Endodermal cell (in vitro differentiated cells): Measurements from ENCODE around the gene NOS3. TPM values are rescaled to one million over a fixed set of nuclear protein-coding genes. Genes with fewer than 3 reads are reported as not detected.

Experiments
- DNase-seq: peaks from one replicate; pipeline ENCODE4 v3.0.0-alpha.2; 2017
- H3K27ac ChIP-seq: 2 replicates; pipeline ENCODE4 v1.5.1; 2013; ENCODE audit warnings: mild to moderate bottlenecking, low read depth, low read length, moderate library complexity
- H3K27me3 ChIP-seq: 2 replicates; pipeline ENCODE4 v1.6.1; 2013; ENCODE audit warnings: mild to moderate bottlenecking, low read length, moderate library complexity; ENCODE audit not compliant: insufficient read depth, control insufficient read depth, poor library complexity, severe bottlenecking
- H3K36me3 ChIP-seq: 2 replicates; pipeline ENCODE4 v1.7.0; 2013; ENCODE audit warnings: mild to moderate bottlenecking, low read length, moderate library complexity; ENCODE audit not compliant: control insufficient read depth, insufficient read depth
- H3K4me1 ChIP-seq: one replicate; pipeline ENCODE4 v1.7.0; 2013; ENCODE audit warnings: low read length; ENCODE audit not compliant: control insufficient read depth, insufficient read depth
- H3K4me3 ChIP-seq: 2 replicates; pipeline ENCODE4 v1.5.1; 2013; ENCODE audit warnings: mild to moderate bottlenecking, low read length, moderate library complexity
- H3K9ac ChIP-seq: 2 replicates; pipeline ENCODE4 v1.6.1; 2013; ENCODE audit warnings: mild to moderate bottlenecking, low read length, moderate library complexity; ENCODE audit not compliant: poor library complexity, severe bottlenecking; ENCODE audit errors: extremely low read depth
- H3K9me3 ChIP-seq: 2 replicates; pipeline ENCODE4 v1.6.1; 2013; ENCODE audit warnings: mild to moderate bottlenecking, low read length, moderate library complexity; ENCODE audit not compliant: control insufficient read depth
- H3K27ac Mint-ChIP-seq: 2 replicates; pipeline ENCODE4 v1.8.0; 2020; ENCODE audit warnings: mixed read lengths
- H3K27me3 Mint-ChIP-seq: 2 replicates; pipeline ENCODE4 v1.8.0; 2021; ENCODE audit warnings: mild to moderate bottlenecking, mixed read lengths; ENCODE audit not compliant: insufficient read depth
- H3K36me3 Mint-ChIP-seq: 2 replicates; pipeline ENCODE4 v1.8.0; 2020; ENCODE audit warnings: low read depth, mixed read lengths
- H3K4me1 Mint-ChIP-seq: 2 replicates; pipeline ENCODE4 v1.8.0; 2020; ENCODE audit warnings: mixed read lengths
- H3K4me3 Mint-ChIP-seq: 2 replicates; pipeline ENCODE4 v1.8.0; 2020; ENCODE audit warnings: mild to moderate bottlenecking, moderate library complexity, mixed read lengths
- H3K9me3 Mint-ChIP-seq: 2 replicates; pipeline ENCODE4 v1.8.0; 2020; ENCODE audit warnings: mild to moderate bottlenecking, mixed read lengths
- WGBS, 2 experiments: methylation state at CpG; one replicate each; pipeline versions ENCODE4 v1.1.5 to v1.1.7; 2013; ENCODE audit warnings: missing lambda C conversion rate in 2 of 2, mixed read lengths in 1 of 2; ENCODE audit not compliant: insufficient coverage in 1 of 2, insufficient read length in 1 of 2; 5-methylcytosine and 5-hydroxymethylcytosine counted together
- total RNA-seq, 2 donors: library from RNA; stranded (reverse); fragmentation: NEBNext Ultra II Directional in 1 of 2; extraction: Animal tissue kit (Norgen Biotek cat#: 25700) in 1 of 2; gene quantifications; 2 replicates in 1 of 2; 3 replicates in 1 of 2; pipeline ENCODE4 v1.2.1, GENCODE V29; 2021
- TF ChIP-seq, protein P1 (sequence below): fragments of 200-600 bp; sonication (generic); conservative IDR thresholded peaks from 2 replicates; pipeline ENCODE4 v1.5.0; 2021; ENCODE audit warnings: antibody characterized with exemption, mild to moderate bottlenecking

Gene NOS3
- total RNA-seq, 2 donors from 2014 or later: 2.3 to 9.1 TPM

DNA sequence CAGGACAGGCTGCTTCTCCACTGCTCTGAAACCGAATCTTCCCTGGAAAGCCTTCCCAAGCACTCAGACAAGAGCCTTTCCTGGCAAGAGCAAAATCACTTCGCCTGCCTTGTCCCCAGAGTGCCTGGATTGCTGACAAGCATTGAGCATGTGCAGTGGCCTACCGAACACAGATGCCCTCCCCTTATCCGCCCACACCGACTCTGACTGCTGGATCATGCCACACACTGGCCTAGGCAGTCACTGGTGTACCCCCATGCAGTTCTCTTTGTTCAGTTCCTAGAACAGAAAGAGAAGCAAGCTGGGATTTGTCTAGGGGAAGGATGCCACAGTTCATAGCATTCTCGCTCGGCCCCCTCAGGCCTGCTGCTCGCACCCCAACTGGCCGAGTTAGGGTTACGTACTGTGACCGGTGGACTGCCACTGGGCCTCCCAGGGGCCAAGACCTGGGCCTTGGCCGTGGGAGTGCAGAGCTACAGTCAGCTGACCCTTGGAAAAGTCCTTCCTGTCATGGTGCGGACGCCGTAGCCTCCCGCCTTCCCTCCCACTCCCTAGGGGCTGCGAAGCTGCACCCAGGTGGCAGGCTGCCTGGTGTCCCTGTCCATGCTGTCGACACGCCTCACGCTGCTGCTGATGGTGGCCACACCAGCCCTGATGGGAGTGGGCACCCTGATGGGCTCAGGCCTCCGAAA lies 44.4 kb downstream of the NOS3 start:
- H3K4me3 ChIP-seq: no peak overlapping the region
- H3K9me3 ChIP-seq: no peaks in the 10 kb centered on the region
- H3K27me3 ChIP-seq: no peaks in the 10 kb centered on the region
- H3K36me3 ChIP-seq: peaks cover 10% of the 10 kb centered on the region
- DNase-seq: no peak
- WGBS, 2 experiments: 88 to 90% methylated on average over 12 to 21 of the region's 21 CpGs
- no peak overlapping the region for H3K27ac ChIP-seq
- peaks cover 3% of the 10 kb centered on the region for H3K4me1 Mint-ChIP-seq
- TF ChIP-seq, protein P1, sequence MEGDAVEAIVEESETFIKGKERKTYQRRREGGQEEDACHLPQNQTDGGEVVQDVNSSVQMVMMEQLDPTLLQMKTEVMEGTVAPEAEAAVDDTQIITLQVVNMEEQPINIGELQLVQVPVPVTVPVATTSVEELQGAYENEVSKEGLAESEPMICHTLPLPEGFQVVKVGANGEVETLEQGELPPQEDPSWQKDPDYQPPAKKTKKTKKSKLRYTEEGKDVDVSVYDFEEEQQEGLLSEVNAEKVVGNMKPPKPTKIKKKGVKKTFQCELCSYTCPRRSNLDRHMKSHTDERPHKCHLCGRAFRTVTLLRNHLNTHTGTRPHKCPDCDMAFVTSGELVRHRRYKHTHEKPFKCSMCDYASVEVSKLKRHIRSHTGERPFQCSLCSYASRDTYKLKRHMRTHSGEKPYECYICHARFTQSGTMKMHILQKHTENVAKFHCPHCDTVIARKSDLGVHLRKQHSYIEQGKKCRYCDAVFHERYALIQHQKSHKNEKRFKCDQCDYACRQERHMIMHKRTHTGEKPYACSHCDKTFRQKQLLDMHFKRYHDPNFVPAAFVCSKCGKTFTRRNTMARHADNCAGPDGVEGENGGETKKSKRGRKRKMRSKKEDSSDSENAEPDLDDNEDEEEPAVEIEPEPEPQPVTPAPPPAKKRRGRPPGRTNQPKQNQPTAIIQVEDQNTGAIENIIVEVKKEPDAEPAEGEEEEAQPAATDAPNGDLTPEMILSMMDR: no peak
- H3K27me3 Mint-ChIP-seq: no peaks in the 10 kb centered on the region
- H3K4me1 ChIP-seq: peaks cover 6% of the 10 kb centered on the region
- no peaks in the 10 kb centered on the region for H3K9me3 Mint-ChIP-seq
- H3K4me3 Mint-ChIP-seq: no peak overlapping the region
- peaks cover 8% of the 10 kb centered on the region for H3K36me3 Mint-ChIP-seq
- no peak overlapping the region for H3K9ac ChIP-seq
- no peak overlapping the region for H3K27ac Mint-ChIP-seq

DNA sequence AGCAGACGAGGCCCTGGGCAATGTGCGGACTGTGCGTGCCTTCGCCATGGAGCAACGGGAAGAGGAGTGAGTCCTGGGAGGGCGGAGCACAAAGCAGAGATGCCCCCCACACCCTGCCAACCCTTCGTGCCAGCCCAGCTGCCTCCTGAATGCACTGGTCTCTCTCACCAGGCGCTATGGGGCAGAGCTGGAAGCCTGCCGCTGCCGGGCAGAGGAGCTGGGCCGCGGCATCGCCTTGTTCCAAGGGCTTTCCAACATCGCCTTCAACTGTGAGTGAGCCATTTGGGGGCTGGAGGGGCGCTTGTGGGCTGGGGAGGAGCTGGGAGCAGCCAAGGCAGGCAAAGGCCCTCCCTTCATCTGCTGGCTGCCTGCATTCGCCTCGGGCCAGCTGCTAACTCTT lies 45.1 kb downstream of the NOS3 start:
- H3K4me3 ChIP-seq: no peak overlapping the region
- Mint-ChIP-seq H3K27ac (no peak overlapping the region), H3K27me3 (no peaks in the 10 kb centered on the region), H3K9me3 (no peaks in the 10 kb centered on the region), H3K36me3 (peaks cover 8% of the 10 kb centered on the region), H3K4me1 (peaks cover 3% of the 10 kb centered on the region), H3K4me3 (no peak overlapping the region)
- no peak for DNase-seq
- no peaks in the 10 kb centered on the region for H3K9me3 ChIP-seq
- 94 to 100% methylated on average over 8 to 17 of the region's 17 CpGs for WGBS, 2 experiments
- TF ChIP-seq, protein P1: no peak
- H3K27ac ChIP-seq: no peak overlapping the region
- no peak overlapping the region for H3K9ac ChIP-seq
- H3K4me1 ChIP-seq: peaks cover 6% of the 10 kb centered on the region
- peaks cover 10% of the 10 kb centered on the region for H3K36me3 ChIP-seq
- no peaks in the 10 kb centered on the region for H3K27me3 ChIP-seq

- H3K27me3 Mint-ChIP-seq: no peaks in the 10 kb centered on the region
- peaks cover 13% of the 10 kb centered on the region for H3K36me3 Mint-ChIP-seq
- H3K4me1 Mint-ChIP-seq: peaks cover 3% of the 10 kb centered on the region
- Histone ChIP-seq H3K27me3 (no peaks in the 10 kb centered on the region), H3K27ac (no peak overlapping the region), H3K36me3 (peaks cover 6% of the 10 kb centered on the region), H3K4me3 (no peak overlapping the region), H3K9me3 (no peaks in the 10 kb centered on the region), H3K4me1 (peaks cover 6% of the 10 kb centered on the region), H3K9ac (no peak overlapping the region)
- no peak overlapping the region for H3K4me3 Mint-ChIP-seq
- no peaks in the 10 kb centered on the region for H3K9me3 Mint-ChIP-seq
- TF ChIP-seq, protein P1: no peak
- DNase-seq: peak; percentile 66
- peak overlapping the region; percentile 16 for H3K27ac Mint-ChIP-seq
- WGBS, 2 experiments: 73% methylated on average over 6 to 11 of the region's 12 CpGs
Observed at GRCh38 chr7:151038951-151039849, 48.4 kb downstream of the NOS3 start.
